LNCaP clone FGC (cell line): Measurements from ENCODE around the gene TMEM61.

Source experiments
- DNase-seq: peaks from one replicate; pipeline ENCODE4 v3.0.0-alpha.2; 2011; ENCODE audit warnings: low read depth
- H3K4me3 ChIP-seq: 2 replicates; pipeline ENCODE4 v1.5.1; 2011; ENCODE audit warnings: mild to moderate bottlenecking, low read depth, low read length, control low read depth
- CTCF ChIP-seq: IDR thresholded peaks from 2 replicates; pipeline ENCODE4 v1.5.1; 2012; ENCODE audit warnings: mild to moderate bottlenecking; ENCODE audit not compliant: control insufficient read depth, insufficient read depth; ENCODE audit errors: extremely low read depth

TMEM61 gene

GRCh38 chr1:54984131-54984842 lies 3.9 kb downstream of the TMEM61 start:
- no peak for TF ChIP-seq CTCF
- no peak for DNase-seq
- no peak overlapping the region for H3K4me3 ChIP-seq

GRCh38 chr1:54985556-54985955 lies 5.1 kb downstream of the TMEM61 start:
- TF ChIP-seq CTCF, result no peak
- no peak for DNase-seq
- H3K4me3 ChIP-seq, result no peak overlapping the region

GRCh38 chr1:54986025-54986424 lies 5.6 kb downstream of the TMEM61 start:
- no peak for TF ChIP-seq CTCF
- DNase-seq, result no peak
- H3K4me3 ChIP-seq, result no peak overlapping the region

- DNase-seq, result no peak
- no peak overlapping the region for H3K4me3 ChIP-seq
- no peak for TF ChIP-seq CTCF
Measured at GRCh38 chr1:54986533-54986932, 6.1 kb downstream of the TMEM61 start.

GRCh38 chr1:54987427-54987826 lies 7.0 kb downstream of the TMEM61 start:
- DNase-seq, result peak; percentile 22
- no peak for TF ChIP-seq CTCF
- no peak overlapping the region for H3K4me3 ChIP-seq

GRCh38 chr1:54987919-54988705 lies 7.7 kb downstream of the TMEM61 start:
- no peak for DNase-seq
- no peak for TF ChIP-seq CTCF
- no peak overlapping the region for H3K4me3 ChIP-seq

- H3K4me3 ChIP-seq, result no peak overlapping the region
- TF ChIP-seq CTCF, result no peak
- no peak for DNase-seq
Measured at GRCh38 chr1:54988975-54989374, 8.5 kb downstream of the TMEM61 start.
